GM21619 (cell line): ENCODE results near the gene SPTAN1.
"Not testable (repeated sequence)": the region's sequence is repeated elsewhere in the genome, so short reads cannot be mapped to it uniquely, and the experiment has no call there.

Experiments
- ATAC-seq: cut with Tn5 transposase; IDR thresholded peaks from one replicate; pipeline ENCODE4 v1.9.1; 2021; ENCODE audit not compliant: unreplicated experiment

SPTAN1 gene

DNA sequence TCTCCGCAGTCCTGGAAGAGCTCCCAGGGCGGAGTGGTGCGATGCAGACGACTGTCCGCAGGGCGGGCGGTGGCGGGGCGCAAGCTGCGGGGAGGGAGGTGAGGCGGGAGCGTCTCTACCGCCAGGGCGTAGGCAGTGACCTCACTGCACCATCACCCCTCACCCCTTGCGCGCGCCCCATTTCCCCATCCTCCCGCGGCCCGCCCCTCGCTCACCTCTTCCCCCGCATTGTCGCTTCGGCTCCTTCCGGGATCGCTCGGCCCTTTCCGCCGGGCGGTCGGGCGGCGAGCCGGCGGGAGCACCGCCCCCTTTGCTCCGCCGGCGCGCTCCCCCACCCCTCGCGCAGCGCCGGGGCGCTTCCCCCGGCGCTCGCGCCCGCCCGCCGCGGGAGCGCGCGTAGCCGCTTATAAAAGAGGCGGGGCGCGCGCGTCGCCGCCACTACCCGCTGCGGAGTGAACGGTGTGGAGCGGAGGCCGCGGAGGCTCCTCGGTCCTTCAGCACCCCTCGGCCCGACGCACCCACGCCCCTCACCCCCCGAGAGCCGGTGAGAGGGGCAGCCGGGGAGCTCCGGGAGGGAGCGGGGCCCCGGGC, at the start of gene SPTAN1:
Gene SPTAN1, plus strand, starts transcription at position 435 of the 591 bp plus-strand sequence. CDS start 14,154 bp downstream, outside the sequence.
- peak; percentile 69 for ATAC-seq

DNA sequence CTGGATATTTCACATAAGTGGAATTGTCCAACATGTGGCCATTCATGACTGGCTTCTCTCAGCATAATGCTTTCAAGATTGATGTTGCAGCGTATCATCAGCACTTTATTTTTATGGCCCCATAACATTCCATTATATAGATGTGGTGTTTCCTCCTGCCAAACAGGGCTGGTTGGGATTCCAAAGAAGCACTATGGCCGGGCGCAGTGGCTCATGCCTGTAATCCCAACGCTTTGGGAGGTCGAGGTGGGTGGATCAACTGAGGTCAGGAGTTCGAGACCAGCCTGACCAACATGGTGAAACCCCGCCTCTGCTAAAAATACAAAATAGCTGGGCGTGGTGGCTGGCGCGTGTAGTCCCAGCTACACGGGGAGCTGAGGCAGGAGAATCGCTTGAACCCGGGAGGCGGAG, 49.0 kb upstream of the SPTAN1 start:
- ATAC-seq, result not testable (repeated sequence)

DNA sequence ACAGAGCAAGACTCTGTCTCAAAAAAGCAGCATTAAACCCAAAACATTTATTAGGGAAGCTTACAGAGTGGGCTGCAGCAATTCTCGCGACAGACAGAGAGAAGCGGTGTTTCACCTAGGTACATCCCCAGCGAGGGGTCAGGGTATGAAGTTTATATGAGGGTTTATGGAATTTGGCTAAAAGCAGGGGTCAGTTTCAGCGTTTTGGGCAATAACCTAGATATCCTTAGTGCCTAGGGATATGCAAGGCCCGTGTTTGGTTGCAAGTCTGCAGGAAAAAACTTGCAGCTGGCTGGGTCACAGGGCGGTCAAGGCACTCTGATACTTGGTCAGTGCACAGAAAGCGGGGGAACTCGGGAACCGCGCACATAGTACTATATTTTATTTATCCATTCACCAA, 48.5 kb upstream of the SPTAN1 start:
- ATAC-seq, result no peak

DNA sequence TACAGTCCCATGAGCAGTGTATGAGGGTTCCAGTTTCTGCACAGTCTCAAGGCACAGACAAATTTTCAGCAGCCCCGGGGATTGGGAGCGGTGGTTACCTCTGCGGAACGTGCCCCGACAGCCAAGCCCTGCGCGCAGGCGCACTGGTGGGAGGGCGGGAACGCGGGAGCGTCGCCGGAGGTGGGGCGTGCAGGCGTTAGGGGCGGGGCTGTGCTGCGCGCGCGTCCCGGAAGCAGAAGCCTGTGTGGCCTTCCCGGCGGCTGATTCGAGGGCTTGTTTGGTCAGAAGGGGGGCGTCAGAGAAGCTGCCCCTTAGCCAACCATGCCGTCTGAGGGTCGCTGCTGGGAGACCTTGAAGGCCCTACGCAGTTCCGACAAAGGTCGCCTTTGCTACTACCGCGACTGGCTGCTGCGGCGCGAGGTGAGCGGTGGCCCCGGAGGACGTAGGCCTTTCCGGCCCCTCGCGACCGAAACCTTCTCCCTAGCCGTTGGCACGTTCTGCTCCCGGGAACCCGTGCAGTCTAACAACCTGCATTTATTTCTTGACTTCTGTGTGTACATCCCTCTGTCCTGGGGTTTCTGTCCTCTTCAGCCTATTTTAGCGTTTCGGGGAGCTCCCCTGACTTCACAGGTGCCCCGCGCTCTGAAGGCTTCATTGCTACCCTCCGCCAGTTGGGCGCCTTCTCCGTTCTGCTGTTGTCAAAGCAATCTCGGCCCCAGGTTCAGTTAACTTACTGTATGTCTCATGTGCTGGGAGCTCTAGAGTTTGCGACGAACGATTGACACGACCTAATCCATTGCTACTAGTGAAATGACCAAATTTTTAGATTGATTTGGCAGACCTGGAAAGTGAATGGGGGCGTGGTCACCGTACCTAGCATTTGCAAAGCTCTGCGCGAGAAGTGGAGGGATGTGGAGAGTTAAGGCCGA, 47.6 kb upstream of the SPTAN1 start, which contains the start of gene GLE1:
Gene GLE1, plus strand, starts transcription at position 235 of the 929 bp plus-strand sequence. Its CDS starts 87 bp downstream, at position 322.
- ATAC-seq, result peak; percentile 82

DNA sequence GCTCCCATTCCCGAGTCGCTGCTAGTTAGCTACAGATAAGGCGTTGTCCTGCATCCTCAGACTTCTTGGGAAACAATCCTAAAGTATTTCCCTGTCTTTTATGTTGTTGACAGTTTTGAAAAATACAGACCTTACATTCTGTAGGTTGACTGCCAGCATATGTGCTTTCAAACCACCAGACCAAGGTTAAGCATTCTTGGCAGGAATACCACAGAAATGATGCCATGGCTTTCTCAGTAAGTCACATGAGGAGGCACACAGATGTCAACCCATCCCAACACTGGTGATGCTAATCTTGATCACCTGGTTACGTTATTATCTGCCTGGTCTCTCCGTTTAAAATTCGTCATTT, 47.0 kb upstream of the SPTAN1 start:
- ATAC-seq, result no peak

DNA sequence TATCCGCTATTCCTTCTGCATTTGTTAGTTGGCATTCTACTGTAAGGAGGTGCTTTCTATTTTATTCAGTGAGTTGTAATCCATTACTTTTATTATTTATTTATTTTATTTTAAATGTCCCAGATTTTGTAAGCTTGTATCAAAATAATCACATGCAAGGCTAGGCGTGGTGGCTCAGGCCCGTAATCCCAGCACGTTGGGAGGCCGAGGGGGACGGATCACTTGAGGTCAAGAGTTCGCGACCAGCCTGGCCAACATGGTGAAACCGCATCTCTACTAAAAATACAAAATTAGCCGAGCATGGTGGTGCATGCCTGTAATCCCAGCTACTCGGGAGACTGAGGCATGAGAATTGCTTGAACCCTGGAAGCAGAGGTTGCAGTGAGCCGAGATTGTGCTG, 46.5 kb upstream of the SPTAN1 start:
- ATAC-seq, result not testable (repeated sequence)

- ATAC-seq, result no peak
Measured at GRCh38 chr9:128512820-128513219, 39.6 kb upstream of the SPTAN1 start.

- ATAC-seq, result no peak
Measured at GRCh38 chr9:128521956-128522355, 30.4 kb upstream of the SPTAN1 start.

GRCh38 chr9:128523199-128523925, 29.0 kb upstream of the SPTAN1 start:
- ATAC-seq, result no peak

- ATAC-seq, result no peak
Measured at GRCh38 chr9:128526720-128527119, 25.7 kb upstream of the SPTAN1 start.

DNA sequence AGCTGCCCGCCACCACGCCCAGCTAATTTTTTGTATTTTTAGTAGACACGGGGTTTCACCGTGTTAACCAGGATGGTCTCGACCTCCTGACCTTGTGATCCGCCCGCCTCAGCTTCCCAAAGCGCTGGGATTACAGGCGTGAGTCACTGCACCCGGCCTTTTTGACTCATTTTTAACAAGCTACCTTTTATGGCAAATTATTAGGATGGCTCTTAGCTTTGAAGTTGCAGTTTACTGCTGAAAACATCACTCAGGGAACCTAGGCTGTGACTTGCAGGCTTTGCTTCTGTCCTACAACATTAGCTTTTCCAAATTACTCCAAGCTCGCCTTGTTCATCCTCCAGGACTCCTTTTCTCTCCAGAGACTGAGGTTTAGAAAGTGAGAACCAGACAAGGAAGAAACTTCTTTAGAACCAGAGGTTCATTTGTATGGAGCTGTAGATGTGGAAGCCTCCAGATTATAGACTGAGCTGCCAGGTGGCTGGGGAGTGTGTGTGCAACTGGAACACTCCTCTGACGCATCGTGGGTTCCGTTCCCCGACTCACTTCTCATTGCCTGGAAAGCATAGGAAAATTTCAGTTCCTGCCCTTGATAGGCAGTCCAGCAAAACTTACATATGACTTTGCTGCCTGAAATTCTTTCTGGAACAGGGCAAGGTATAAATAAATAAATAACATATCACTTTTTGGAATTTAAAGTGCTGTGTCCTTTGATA, 23.8 kb upstream of the SPTAN1 start:
- no peak for ATAC-seq

GRCh38 chr9:128529191-128529590, 23.2 kb upstream of the SPTAN1 start:
- ATAC-seq, result no peak

GRCh38 chr9:128532581-128532980, 19.8 kb upstream of the SPTAN1 start:
- ATAC-seq, result no peak

DNA sequence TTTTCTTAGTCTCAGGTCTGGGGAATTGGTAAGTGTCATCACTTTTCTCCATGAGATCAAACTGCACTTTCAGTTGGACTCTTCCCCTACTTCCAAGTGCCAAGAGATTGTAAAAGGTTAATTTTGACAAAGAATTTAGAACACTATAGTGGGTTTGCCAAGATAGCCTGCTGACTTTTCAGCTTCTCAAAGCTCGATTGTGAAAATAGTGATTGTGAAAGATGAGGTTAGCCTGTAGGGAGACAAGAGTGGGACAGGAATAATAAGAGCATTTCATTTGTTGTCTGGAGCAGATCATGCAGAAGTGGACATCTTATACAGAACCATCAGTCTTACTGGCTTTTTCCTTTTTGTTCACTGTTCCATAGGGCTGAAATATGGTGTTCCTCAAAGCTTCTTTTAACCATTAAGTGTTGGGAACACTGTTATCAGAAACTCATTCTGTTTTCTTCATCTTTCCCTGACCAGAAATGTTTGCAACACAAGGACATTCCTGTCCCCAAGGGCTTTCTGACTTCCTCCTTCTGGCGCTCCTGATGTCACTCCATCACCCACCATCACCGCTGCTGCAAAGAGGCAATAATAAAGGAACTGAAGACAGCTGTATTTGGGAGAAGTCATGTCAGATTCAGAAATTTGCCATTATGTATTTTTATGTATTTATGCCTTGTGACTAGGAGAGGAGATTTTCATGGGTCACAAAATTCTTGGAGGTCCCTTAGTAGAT, 11.6 kb upstream of the SPTAN1 start:
- ATAC-seq, result no peak

DNA sequence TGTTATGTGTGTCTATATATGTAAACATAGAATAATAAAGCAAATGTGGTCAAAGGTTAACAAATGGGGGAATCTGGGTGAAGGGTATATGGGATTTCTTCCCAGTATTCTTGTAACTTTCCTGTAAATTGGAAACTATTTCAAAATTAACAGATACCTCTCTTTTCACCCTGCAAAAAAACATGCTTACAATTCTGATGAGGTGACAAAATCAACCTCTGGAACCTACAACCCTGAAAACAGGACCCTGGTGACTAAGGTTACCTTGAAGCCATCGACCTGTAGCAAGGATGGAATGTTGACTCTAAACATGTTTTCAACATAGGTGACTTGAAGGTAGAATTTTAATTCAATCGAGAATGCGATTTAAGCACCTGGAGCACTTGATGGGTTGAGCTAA, 5.9 kb upstream of the SPTAN1 start:
- ATAC-seq, result no peak

- ATAC-seq, result no peak
Measured at GRCh38 chr9:128548876-128549275, 3.5 kb upstream of the SPTAN1 start.

DNA sequence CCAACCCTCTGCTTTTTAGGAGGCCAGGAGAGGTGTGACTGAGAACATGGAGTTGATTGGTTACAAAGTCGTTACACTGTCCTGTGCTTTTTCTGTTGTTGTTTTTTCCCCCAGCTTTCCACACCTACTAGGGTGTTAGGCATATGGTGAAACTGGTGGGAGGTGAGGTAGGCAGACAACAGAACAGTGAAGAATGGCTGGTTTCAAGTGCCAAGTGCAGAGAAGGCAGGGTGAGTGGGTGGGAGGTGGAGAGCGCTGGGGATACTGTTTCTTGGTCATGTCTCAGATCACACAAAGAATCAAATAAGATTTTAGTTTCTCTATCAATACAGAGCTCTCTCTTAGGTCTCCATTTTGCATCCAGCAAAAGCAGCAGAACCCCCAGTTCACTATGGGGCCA, 2.2 kb upstream of the SPTAN1 start:
- no peak for ATAC-seq

DNA sequence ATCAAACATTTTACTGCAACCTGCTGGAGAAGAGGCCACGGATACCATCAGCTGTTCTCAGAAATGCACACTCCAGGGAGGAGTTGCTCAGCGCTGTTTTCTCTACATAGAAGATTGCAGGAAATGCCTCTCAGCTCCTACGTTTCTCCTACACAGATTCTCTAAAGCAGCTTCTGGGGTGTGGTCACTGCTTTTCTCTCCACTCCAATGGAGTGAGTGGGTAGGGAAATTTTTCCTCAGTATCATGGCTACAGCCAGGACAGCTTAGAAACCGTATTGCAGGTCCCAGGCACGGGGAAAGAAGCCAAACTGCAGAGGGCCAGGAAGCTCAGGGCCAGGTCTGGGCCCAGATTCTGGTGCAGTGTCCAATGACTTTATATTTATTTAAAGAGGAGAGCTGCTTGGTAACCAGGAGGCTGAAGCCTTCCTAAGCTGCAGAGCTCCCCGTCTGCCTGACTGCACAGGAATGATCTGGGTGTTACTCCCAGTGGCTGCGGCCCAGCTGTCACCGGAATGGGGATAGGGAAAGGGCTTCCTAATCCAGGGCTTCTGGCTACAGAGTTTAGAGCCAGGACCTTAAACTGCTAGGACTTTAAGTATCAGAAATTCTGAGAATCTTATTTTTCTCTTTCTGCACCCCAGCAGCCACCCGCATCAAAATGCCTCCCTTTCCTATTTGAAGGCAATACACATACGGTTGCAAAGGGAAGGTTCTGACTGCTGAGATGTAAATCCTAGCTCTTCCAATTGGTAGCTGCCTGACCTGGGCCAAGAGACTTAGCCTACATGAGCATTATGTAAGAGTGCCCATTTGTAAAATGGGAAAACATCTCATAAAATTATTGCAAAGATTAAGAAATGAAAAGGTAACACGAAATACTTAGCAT, 1.4 kb upstream of the SPTAN1 start:
- no peak for ATAC-seq

DNA sequence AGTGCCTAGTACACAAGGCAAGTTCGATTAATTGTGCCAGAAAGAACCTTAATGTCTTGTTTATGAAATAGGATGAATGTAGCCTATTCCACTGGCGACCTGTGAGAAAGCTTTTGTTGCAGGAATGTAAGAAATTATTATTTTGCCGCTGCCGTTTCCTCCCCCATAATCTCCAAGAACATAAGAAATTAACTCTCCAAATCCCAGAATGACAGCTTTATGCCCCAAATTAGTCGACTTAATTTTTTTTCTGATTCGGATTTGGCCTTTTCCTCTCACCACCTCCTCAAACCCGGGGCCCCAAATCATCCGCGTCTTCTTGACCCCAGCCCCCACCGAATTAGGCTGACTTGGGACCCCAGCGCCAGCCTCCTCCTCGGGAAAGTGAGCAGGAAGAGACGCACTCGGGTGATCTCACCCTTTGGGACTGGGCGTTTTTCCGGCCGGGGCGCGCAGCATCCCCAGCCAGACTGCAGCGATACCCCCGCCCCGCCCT, 682 bp upstream of the SPTAN1 start:
- no peak for ATAC-seq
